Stimulated activated CD4-positive, alpha-beta T cell treated with anti-CD3 and anti-CD28 coated beads, Interleukin-1b, Interleukin-23, amount 100 ng/mL, for 24 hours (primary cell): ENCODE results near the gene DYRK1A.

Source experiments
- DNase-seq, 4 experiments: peaks; one replicate each; pipeline ENCODE4 v3.0.0-alpha.2; 2020; ENCODE audit warnings: low read depth in 4 of 4, low spot score in 1 of 4

DYRK1A gene

DNA sequence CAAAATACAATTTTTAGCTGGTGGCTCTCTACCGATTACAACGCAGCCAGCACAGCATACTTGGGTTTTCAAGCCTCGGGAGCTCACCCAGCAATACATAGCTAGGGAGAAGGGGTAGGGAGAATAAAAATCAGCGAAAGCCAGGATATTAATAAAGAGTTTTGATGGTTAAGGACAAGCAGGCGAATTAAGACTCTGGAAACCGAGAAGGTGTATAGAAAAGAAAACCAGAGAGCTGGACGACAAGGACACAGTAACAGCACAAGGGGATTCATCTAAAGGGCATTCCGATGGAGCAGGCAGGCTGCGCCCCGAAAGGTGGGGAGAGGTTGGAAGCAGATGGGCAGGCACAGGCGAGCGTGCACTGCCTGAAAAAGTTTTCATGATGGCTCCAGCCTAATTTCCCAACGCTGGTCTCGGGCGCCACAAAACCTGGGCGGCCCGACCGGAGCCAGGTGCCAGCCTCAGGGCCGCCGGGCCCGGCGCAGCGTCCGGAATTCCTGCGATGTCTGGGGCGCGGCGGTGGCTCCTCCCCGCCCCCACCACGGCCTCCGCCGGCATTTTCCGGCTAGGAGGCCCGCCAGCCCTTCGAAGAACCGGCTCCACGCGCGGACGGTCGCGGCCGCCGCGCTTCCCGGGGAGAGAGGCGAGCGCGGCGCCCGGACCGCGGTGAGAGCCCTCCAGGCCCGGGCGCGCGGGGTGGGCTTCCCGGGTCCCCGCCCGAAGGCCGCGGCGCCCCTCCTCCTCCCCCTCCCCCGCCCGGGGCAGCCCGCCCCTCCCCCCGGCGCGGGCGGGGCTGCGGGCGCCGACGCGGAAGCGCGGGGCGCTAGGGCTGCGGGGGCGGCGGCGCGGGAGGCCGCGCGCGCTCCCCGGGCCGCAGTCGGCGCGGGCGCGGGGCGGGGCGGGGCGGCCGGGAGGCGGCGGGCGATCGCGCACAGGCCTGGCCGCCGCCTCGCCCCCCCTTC is 774 bp upstream of the DYRK1A start:
- DNase-seq, result peak in 3 of 4 experiments; percentile 33 to 49 (median 47)

GRCh38 chr21:37367336-37367702 is 746 bp downstream of the DYRK1A start:
- no peak for DNase-seq

DNA sequence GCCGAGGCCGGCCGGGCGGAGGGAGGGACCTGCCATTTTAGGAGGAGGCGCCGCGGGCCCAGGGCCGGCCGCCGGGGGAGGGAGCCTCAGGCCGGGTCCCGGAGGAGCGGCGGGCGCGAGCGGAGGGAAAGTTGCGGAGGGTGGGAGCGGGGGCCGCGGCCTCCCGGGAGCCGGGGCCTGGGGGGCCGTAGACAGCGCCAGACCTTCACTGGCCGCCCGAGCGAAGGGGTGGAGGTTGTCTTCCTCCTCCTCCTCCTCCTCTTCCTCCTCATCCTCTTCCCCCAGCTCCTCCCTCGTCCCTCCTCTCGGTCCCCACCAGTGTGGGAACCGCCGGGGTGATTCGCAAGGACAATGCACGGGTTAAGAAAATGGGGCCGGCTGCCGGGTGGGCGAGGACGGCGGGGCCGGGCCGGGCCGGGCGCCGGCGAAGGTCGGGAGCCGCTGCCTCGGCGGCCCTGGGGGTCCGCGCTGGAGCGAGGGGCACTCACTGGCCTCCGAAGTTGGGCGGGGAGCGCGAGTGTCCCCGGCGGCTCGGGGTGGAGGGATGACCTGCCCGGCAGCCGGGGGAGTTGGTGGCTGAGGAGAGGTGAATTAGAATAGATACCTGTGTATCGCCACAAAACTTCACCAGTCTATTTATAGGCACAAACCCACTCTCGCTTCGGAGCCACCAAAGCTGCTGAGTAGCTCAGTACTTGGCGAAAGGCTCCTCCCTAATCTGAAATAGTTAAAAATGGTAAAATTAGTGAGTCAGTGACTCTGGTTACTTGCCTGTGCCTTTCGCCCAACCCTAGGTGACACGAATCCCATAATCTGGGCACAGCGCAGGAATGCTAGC is 1.3 kb downstream of the DYRK1A start:
- peak in 3 of 4 experiments; percentile 6 to 22 (median 12) for DNase-seq

GRCh38 chr21:37368541-37369279 is 2.1 kb downstream of the DYRK1A start:
- no peak for DNase-seq

DNA sequence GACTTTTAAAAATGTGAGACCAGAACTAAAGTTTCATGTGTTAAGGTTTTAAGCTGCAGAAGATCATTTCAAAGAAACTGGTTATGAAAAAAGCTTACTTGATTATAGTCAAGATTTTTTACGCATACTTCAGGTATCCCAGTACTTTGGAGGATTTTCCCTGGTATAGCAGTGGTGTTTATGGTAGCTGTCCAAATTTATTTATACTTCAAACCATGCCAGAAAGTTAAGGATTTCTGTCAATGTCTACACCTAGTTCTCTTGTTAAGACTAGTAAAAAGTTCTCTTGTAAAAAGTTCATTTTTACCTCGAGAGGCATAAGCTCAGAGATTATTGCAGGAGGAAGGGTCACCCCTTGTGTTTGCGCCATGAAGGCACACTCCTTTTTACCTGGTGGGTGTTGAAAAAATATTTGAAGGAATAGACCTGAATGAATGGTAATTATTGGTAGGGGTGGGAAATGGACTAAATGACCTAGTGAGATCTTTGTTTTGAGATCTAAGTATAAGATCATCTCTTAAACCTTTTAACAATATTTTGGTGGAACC is 2.8 kb downstream of the DYRK1A start:
- no peak for DNase-seq

DNA sequence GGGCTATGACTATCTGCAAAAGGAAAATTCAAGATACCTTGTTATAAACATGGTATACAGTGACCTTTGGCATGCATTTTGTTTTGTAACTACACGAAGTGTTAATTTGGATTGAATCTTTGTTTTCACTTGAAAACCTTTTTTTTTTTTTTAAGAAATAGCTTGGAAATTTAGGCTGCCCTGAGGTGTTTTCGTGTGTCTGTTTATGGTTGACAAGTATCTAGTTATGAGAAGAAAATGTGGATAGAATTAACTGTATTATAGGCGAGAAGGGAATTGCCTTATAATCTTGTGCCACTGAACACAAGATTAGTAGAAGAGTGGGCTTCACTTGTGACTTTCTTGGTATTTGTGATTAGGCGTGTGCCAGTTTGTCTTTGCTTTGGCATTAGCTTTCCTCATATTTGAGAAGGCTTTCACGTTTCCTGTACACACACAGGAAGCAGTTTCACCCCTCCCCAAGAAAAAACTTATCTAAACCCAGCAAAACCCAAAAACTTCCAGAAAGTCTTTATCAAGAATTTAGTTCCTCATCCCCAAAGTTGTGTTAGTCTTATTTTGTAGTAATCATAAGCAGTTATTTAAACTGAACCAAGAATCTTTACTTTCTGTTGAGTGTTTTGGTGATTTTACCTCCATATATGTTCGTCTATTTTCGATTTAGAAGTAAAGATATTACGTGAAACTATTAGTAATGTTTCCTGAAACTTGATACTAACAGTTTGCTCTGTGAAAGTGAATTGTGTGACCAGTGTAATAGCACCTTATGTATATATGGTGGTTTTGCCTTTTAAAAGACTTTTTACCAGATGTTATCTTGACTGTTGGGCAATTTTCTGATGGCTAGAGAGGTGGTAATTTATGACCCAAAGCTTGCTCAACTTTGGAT is 3.8 kb downstream of the DYRK1A start:
- DNase-seq, result no peak

DNA sequence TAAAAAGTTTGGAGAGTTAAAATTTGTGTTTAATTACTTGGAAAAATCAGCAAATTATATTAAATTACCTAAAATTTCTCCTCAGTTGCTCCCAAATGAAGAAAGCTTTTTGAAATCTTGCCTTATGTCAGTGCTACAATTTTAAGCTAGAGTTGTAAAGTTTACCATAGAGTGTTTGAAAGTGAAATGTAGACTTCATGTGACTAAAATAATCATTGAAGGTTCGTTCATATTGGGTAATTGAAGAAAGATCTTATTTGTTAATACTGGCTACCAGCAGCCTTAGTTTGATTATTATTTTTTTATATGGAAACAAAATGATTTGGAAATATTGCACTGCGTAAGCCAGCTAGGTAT is 4.4 kb downstream of the DYRK1A start:
- no peak for DNase-seq

DNA sequence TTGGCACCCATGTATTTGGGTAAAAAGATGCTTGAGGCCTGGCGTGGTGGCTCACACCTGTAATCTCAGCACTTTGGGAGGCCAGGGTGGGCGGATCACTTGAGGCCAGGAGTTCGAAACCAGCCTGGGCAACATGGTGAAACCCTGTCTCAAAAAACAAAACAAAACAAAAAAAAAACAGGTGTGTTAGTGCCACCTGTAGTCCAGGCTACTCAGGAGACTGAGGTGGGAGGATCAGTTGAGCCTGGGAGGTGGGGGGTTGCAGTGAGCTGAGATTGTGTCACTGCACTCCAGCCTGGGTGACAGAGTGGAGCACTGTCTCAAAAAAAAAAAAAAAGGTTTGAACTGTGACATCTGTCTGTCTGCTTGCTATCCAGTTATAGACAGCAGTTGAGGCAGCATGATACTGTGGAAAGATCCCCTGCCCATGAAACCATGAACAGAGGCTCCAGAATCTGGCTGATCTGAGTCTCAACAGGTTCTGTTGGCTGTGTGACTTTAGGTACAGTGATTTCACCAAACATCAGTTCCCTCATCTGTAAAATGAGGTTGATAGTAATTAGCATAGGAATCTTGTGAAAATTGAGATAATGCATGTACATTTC is 5.7 kb downstream of the DYRK1A start:
- no peak for DNase-seq

- DNase-seq, result no peak
Observed at GRCh38 chr21:37372951-37373350, 6.4 kb downstream of the DYRK1A start.

DNA sequence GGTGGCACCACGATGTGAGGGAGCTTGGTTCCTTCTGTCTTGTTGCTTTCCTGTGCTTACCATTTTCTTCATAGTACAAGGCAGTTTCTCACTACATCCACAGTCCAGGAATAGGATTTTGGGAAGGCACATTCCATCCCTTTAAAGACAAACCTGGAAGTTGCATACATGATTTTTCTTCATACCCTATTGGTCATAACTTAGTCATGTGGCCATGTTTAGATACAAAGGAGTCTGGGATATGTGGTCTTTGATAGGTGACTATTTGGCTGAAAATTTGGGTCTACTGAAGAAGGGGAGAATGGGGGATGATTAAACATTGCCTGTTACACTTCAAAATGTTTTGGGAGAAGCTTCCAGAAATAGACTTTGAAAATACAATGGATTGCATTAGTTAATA is 7.0 kb downstream of the DYRK1A start:
- DNase-seq, result no peak

- no peak for DNase-seq
Observed at GRCh38 chr21:37374027-37374426, 7.5 kb downstream of the DYRK1A start.

GRCh38 chr21:37375866-37376574 is 9.4 kb downstream of the DYRK1A start:
- DNase-seq, result no peak

- no peak for DNase-seq
Observed at GRCh38 chr21:37378700-37379139, 12.1 kb downstream of the DYRK1A start.

GRCh38 chr21:37380349-37381323 is 14.1 kb downstream of the DYRK1A start:
- no peak for DNase-seq

DNA sequence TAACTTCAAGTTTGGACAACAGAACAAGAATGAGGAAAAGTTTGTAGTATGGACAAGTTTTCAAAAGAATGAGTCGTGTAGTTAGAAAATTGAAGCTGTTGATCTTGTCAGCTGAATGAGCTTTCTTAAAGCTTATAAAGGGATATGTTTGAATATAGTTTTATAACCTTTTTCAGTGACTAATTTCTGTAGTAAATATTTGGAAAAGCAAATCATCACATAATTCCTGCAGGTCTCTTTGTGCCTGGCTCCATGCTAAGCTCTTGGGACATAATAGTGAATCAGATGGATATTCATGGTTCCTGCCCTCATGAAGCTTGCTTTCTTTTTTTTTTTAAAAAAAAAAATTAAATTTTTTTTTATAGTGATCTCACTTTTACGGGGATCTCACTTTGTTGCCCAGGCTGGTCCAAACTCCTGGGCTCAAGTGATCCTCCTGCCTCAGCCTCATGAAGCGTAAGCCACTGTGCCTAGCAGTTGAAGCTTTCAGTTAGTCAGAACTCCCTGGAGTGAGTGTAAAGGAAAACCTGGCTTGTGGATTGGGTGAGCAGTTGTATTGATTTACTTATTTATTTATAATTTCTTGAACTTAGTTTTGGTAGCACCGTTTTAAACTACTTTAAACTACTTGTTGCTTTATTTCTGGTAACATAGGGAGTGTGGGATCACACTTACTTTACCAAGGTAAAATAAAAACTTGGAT is 15.5 kb downstream of the DYRK1A start:
- DNase-seq, result no peak

- no peak for DNase-seq
Observed at GRCh38 chr21:37383086-37383485, 16.5 kb downstream of the DYRK1A start.

DNA sequence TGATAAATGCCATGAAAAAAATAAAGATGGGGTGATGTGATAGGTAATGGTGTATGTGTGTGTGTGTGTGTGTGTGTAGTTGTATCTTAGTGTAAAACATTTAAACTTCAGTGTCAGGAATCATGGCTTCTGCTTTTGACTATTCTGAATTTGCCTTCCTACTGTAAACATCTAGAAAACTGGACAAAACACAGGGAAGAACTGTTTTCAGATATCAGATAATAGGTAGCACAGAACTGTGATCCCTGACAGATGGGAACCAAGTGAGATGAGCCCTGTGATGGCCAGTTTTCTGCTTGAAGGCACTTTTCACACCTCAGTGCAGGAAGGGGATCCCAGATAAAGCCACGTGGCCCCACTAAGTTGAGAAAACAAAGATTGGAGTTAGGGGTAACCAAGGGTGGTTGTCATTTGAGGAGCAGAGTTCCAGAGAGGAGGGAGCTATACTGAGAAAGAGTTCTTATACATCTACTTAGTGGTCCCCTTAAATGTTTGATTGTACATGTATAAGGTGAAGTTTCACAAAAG is 17.3 kb downstream of the DYRK1A start:
- no peak for DNase-seq
